Measurements from ENCODE around the gene TANGO6.

- TF ChIP-seq POLR2A (IDR thresholded peaks at IDR 0.05) = no peak
- no peak for TF ChIP-seq CTCF (IDR thresholded peaks at IDR 0.05)
Observed at GRCh38 chr16:69084289-69084688, 241.0 kb downstream of the TANGO6 start.
